ENCODE measurements around the gene TMEM19.

Gene TMEM19

GRCh38 chr12:71663561-71664410 lies 22.1 kb upstream of the TMEM19 start, which contains the start of the genes THAP2 and ZFC3H1:
Gene THAP2 (plus strand): TSS chr12:71664301. CDS start chr12:71664510, 209 bp downstream.
Gene ZFC3H1 (minus strand): TSS chr12:71663848. CDS start chr12:71663610, 238 bp downstream.
- peak; percentile 99 for DNase-seq (ENCODE audit: low read depth)
- peak within 1 kb of the TSS; percentile 98 for H3K4me3 ChIP-seq (ENCODE audit: control insufficient read depth, low read depth, low read length)
- peak; percentile 52 for TF ChIP-seq CTCF (IDR thresholded peaks at IDR 0.05; ENCODE audit: control insufficient read depth, insufficient read depth, low read depth, low read length, missing control alignments)

GRCh38 chr12:71664411-71665089 lies 21.3 kb upstream of the TMEM19 start:
- DNase-seq (ENCODE audit: low read depth), result no peak
- TF ChIP-seq CTCF (IDR thresholded peaks at IDR 0.05; ENCODE audit: control insufficient read depth, insufficient read depth, low read depth, low read length, missing control alignments), result no peak
- peak overlapping the region; percentile 98 for H3K4me3 ChIP-seq (ENCODE audit: control insufficient read depth, low read depth, low read length)

GRCh38 chr12:71665090-71665463 lies 20.8 kb upstream of the TMEM19 start:
- no peak for TF ChIP-seq CTCF (IDR thresholded peaks at IDR 0.05; ENCODE audit: control insufficient read depth, insufficient read depth, low read depth, low read length, missing control alignments)
- DNase-seq (ENCODE audit: low read depth), result no peak
- H3K4me3 ChIP-seq (ENCODE audit: control insufficient read depth, low read depth, low read length), result peak overlapping the region; percentile 98

- DNase-seq (ENCODE audit: low read depth), result no peak
- no peak for TF ChIP-seq CTCF (IDR thresholded peaks at IDR 0.05; ENCODE audit: control insufficient read depth, insufficient read depth, low read depth, low read length, missing control alignments)
- H3K4me3 ChIP-seq (ENCODE audit: control insufficient read depth, low read depth, low read length), result no peak overlapping the region
These were observed 19.6 kb upstream of the TMEM19 start for GRCh38 chr12:71666259-71666658.

- no peak overlapping the region for H3K4me3 ChIP-seq (ENCODE audit: control insufficient read depth, low read depth, low read length)
- no peak for DNase-seq (ENCODE audit: low read depth)
- TF ChIP-seq CTCF (IDR thresholded peaks at IDR 0.05; ENCODE audit: control insufficient read depth, insufficient read depth, low read depth, low read length, missing control alignments), result no peak
These were observed 14.6 kb upstream of the TMEM19 start for GRCh38 chr12:71671311-71671710.

- TF ChIP-seq CTCF (IDR thresholded peaks at IDR 0.05; ENCODE audit: control insufficient read depth, insufficient read depth, low read depth, low read length, missing control alignments), result no peak
- DNase-seq (ENCODE audit: low read depth), result no peak
- no peak overlapping the region for H3K4me3 ChIP-seq (ENCODE audit: control insufficient read depth, low read depth, low read length)
These were observed 14.1 kb upstream of the TMEM19 start for GRCh38 chr12:71671816-71672215.
